ENCODE measurements around the gene ZNF526. TPM values are rescaled to one million over a fixed set of nuclear protein-coding genes. Genes with fewer than 3 reads are reported as not detected.

Gene ZNF526
- total RNA-seq, 2 donors from 2014 or later, result 4.9 to 6.0 TPM

- intact Hi-C loops (cut with DNase I), result no loop called here
- Histone ChIP-seq H3K36me3 (replicated peaks in 1 of 2; ENCODE audit: insufficient read depth in 1 of 2, low read depth in 2 of 2) (no peaks in the 10 kb centered on the region), H3K4me1 (peaks cover 55% of the 10 kb centered on the region), H3K27me3 (no peaks in the 10 kb centered on the region), H3K27ac (peak within 1 kb of the TSS; percentile 76 to 94 (median 84)), H3K4me3 (peak within 1 kb of the TSS; percentile 63 to 76), H3K9me3 (no peaks in the 10 kb centered on the region)
- ATAC-seq (peak; percentile 79), DNase-seq (peak; percentile 98 to 99 (median 98))
- WGBS, 2 donors, result 0 to 1% methylated on average over 33 to 71 of the region's 76 CpGs
- peak; percentile 92 to 99 (median 98) for TF ChIP-seq POLR2A (IDR thresholded peaks at IDR 0.05)
- TF ChIP-seq, protein P1, sequence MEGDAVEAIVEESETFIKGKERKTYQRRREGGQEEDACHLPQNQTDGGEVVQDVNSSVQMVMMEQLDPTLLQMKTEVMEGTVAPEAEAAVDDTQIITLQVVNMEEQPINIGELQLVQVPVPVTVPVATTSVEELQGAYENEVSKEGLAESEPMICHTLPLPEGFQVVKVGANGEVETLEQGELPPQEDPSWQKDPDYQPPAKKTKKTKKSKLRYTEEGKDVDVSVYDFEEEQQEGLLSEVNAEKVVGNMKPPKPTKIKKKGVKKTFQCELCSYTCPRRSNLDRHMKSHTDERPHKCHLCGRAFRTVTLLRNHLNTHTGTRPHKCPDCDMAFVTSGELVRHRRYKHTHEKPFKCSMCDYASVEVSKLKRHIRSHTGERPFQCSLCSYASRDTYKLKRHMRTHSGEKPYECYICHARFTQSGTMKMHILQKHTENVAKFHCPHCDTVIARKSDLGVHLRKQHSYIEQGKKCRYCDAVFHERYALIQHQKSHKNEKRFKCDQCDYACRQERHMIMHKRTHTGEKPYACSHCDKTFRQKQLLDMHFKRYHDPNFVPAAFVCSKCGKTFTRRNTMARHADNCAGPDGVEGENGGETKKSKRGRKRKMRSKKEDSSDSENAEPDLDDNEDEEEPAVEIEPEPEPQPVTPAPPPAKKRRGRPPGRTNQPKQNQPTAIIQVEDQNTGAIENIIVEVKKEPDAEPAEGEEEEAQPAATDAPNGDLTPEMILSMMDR (IDR thresholded peaks at IDR 0.05), result peak in 2 of 7 experiments; percentile 19 to 22
These were observed 22.6 kb downstream of the ZNF526 start, which contains the start of gene GSK3A for GRCh38 chr19:42242512-42243409. Gene GSK3A (minus strand): TSS chr19:42242602. CDS start chr19:42242465, 137 bp downstream.

DNA sequence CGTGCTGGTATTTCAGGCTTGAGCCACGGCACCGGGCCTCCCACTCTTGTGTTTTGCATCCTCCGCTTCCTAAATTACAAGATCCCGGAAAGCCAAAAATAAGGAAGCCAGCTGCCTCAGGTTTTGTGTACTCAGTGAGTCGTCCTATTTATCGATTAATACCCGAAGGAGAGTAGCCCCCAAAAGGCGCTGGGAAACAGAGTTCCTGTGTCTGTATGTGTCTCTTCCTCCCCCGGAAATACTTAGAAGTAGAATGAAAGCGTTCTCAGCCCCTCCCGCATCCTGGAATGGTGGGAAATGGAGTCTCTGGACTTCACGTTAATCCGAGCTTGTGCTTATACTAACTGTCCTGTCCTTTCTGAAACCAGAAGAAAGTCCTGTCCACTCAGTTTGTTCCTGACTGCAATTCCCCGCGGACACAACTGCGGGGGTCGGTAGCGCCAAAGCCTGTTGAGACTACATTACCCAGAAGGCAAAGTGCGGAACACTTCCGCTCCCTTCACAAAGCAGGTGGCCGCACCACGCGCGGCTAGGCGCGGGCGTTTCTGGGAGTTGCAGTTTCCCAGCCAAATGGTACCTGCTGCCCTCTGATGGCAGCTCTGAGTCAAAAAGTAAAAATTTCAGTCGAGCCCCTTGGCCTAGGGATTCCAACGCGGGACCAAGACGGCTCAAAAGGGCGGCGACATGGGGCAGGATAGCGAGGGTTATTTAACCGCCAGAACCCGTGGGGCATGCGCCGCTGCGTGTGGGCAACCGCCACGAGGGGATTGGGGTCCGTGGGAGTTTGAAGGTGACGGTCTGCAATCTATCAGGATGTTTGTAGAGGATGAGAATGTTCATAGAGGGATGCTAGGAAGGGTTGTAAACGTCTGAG is 24.5 kb downstream of the ZNF526 start:
- H3K4me1 ChIP-seq, result peaks cover 50% of the 10 kb centered on the region
- DNase-seq, result peak; percentile 90 to 93 (median 91)
- intact Hi-C loops (cut with DNase I), result loop anchor here (5.0 kb wide), 1 partner anchor 48 kb away; no protein-coding TSS in a partner anchor

DNA sequence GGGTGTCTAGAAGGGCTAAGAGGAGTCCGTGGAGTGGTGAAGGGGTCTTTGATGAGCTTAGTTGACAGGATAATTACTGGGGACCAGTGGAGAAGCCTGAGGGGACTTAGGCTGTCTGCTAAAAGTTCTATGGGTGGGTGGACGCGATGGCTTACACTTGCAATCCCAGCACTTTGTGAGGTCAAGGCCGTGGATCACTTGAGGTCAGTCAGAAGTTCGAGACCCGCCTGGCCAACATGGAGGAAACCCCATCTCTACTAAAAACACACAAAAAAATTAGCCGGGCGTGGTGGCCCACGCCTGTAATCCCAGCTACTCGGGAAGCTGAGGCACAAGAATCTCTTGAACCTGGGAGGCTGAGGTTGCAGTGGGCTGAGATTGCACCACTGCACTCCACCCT is 25.1 kb downstream of the ZNF526 start:
- H3K27ac ChIP-seq, result peak overlapping the region in 3 of 4 donors; percentile 76 to 94 (median 90)
- H3K4me1 ChIP-seq, result peaks cover 47% of the 10 kb centered on the region
- DNase-seq (no peak), ATAC-seq (no peak)
- 69 to 71% methylated on average over 10 of the region's 10 CpGs for WGBS, 2 donors
- intact Hi-C loops (cut with DNase I), result loop anchor here (5.0 kb wide), 1 partner anchor 47 kb away; no protein-coding TSS in a partner anchor
- no peak overlapping the region for H3K4me3 ChIP-seq
- peaks cover 0 to 9% of the 10 kb centered on the region in 2 donors for H3K36me3 ChIP-seq (replicated peaks in 1 of 2; ENCODE audit: insufficient read depth in 1 of 2, low read depth in 2 of 2)
- no peak for TF ChIP-seq POLR2A (IDR thresholded peaks at IDR 0.05)
- TF ChIP-seq, protein P1 (IDR thresholded peaks at IDR 0.05), result no peak
- H3K27me3 ChIP-seq, result no peaks in the 10 kb centered on the region
- no peaks in the 10 kb centered on the region for H3K9me3 ChIP-seq

More for the DNA sequence above, 24.5 kb downstream of the ZNF526 start:
- H3K27ac ChIP-seq, result peak overlapping the region; percentile 72 to 94 (median 83)
- 2 to 3% methylated on average over 20 to 45 of the region's 45 CpGs for WGBS, 2 donors
- H3K9me3 ChIP-seq, result no peaks in the 10 kb centered on the region
- peak overlapping the region; percentile 2 to 26 for H3K4me3 ChIP-seq
- peak; percentile 39 for ATAC-seq
- no peaks in the 10 kb centered on the region for H3K27me3 ChIP-seq
- H3K36me3 ChIP-seq (replicated peaks in 1 of 2; ENCODE audit: insufficient read depth in 1 of 2, low read depth in 2 of 2), result peaks cover 0 to 9% of the 10 kb centered on the region in 2 donors
- TF ChIP-seq, protein P1 (IDR thresholded peaks at IDR 0.05), result peak; percentile 36 to 80 (median 64)
- peak; percentile 9 to 82 (median 72) for TF ChIP-seq POLR2A (IDR thresholded peaks at IDR 0.05)

DNA sequence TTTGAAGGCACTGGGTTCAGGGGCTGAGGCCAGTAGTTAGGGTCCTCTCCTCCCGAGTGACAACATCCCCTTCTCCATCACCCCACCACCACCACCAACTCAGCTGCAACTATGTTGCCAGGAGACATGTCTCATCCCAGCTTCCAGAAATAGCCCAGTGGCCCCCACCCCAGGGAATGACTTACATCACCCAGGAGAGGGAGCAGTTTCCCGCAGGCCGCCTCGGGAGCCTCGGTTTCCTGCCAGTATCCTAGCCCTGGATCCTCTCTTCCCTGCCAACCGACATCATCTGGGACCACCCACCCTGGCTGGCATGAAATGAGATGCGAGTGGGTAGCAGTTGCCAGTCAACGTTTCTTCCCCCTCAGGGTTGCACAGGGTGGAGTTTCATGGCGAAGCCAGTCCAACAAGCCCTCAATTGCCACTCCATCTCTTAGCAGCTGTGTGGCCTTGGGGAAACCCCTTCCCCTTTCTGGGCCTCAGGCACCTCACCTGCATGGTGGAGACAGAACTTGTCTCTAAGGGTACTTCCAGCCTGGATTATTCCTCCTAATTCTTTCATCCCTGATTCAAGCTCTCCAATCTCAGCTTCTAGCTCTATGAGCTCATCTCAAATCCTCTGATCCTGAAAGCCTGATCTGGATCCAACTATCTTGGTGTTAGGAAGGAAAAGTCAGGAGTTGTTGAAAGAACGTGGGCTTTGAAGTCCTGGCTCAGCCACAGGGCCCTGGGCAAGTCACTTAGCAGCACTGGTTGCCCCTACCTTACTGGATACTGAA is 26.2 kb downstream of the ZNF526 start:
- Histone ChIP-seq H3K4me3 (no peak overlapping the region), H3K27me3 (no peaks in the 10 kb centered on the region), H3K27ac (peak overlapping the region in 2 of 4 donors; percentile 33 to 59), H3K9me3 (no peaks in the 10 kb centered on the region), H3K4me1 (peaks cover 46% of the 10 kb centered on the region), H3K36me3 (replicated peaks in 1 of 2; ENCODE audit: insufficient read depth in 1 of 2, low read depth in 2 of 2) (peaks cover 0 to 9% of the 10 kb centered on the region in 2 donors)
- TF ChIP-seq POLR2A (IDR thresholded peaks at IDR 0.05), result no peak
- TF ChIP-seq, protein P1 (IDR thresholded peaks at IDR 0.05), result peak; percentile 44 to 79 (median 66)
- WGBS, 2 donors, result 22 to 26% methylated on average over 5 to 10 of the region's 10 CpGs
- intact Hi-C loops (cut with DNase I), result loop anchor here (5.0 kb wide), 1 partner anchor 46 kb away; no protein-coding TSS in a partner anchor
- DNase-seq, result peak; percentile 72 to 76 (median 74)
- ATAC-seq, result no peak

All from body of pancreas (tissue), 4 donors.